ENCODE data around the gene FAM174A. TPM values are rescaled to one million over a fixed set of nuclear protein-coding genes. Genes with fewer than 3 reads are reported as not detected.

The FAM174A gene
- total RNA-seq (10 to 100 TPM in 1 of 2 experiments, 1 to 10 TPM in 1; 8.9 to 10.4 TPM), polyA plus RNA-seq (8.5 TPM)

- Mint-ChIP-seq H3K4me1 (peaks cover 28 to 45% (median 42%) of the 10 kb centered on the region in 3 donors), H3K27me3 (no peaks in the 10 kb centered on the region), H3K9me3 (peaks cover 8 to 19% (median 16%) of the 10 kb centered on the region in 5 donors), H3K36me3 (peaks cover 6 to 15% (median 12%) of the 10 kb centered on the region in 3 donors), H3K27ac (peak within 1 kb of the TSS; percentile 89 to 100 (median 98)), H3K4me3 (peak within 1 kb of the TSS; percentile 85 to 100 (median 98))
- peaks cover 2% of the 10 kb centered on the region for H3K9me3 ChIP-seq (ENCODE audit: low read length)
- peak within 1 kb of the TSS; percentile 90 for H3K27ac ChIP-seq (ENCODE audit: low read depth, low read length)
- peak within 1 kb of the TSS; percentile 91 for H3K4me3 ChIP-seq (ENCODE audit: low read length)
- H3K4me1 ChIP-seq (ENCODE audit: insufficient read depth, low read length) = peaks cover 16% of the 10 kb centered on the region
- H3K36me3 ChIP-seq (ENCODE audit: insufficient read depth, low read length) = no peaks in the 10 kb centered on the region
- CTCF ChIA-PET = interaction anchor here (0.9 to 1.6 kb wide), 2 partner anchors 9 to 365 kb away, joined by 3 to 7 read pairs; no protein-coding TSS in a partner anchor
- H3K27me3 ChIP-seq (ENCODE audit: insufficient read depth, low read length, poor library complexity, severe bottlenecking) = no peaks in the 10 kb centered on the region
- peak; percentile 89 to 97 (median 94) for DNase-seq
- POLR2A ChIA-PET = interaction anchor here (1.4 to 1.5 kb wide), 2 partner anchors 367 to 369 kb away, joined by 5 to 9 read pairs; partner anchors contain the start of gene ST8SIA4
Observed at GRCh38 chr5:100535060-100536005, at the start of gene FAM174A. Gene FAM174A, plus strand, starts transcription at chr5:100535374. Its CDS starts 157 bp downstream, at chr5:100535531.

DNA sequence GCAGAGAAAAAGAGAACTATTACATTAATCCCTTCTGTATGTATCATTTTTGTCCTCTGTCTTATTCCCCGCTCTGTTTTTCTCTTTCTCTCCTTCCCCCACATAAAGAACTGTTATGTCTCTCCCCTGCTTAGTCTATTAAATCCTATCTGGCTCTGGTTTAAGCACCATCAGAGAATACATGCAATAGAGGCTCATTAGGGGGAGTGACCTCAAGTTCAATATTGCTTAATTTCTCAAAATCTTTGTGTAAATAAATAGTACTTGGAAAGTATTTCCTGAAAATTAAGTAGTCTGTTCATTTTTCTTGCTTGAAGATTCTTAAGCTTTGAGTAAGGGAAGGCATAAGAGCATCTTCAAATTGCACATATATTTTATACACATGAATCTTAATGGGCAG, 41.2 kb upstream of the FAM174A start:
- no peak overlapping the region for H3K27ac Mint-ChIP-seq
- CTCF ChIA-PET = no interaction called here
- peaks cover 0 to 5% (median 3%) of the 10 kb centered on the region in 5 donors for H3K9me3 Mint-ChIP-seq

GRCh38 chr5:100496296-100496695, 38.9 kb upstream of the FAM174A start:
- H3K9me3 Mint-ChIP-seq = no peaks in the 10 kb centered on the region
- no peaks in the 10 kb centered on the region for H3K4me1 ChIP-seq (ENCODE audit: insufficient read depth, low read length)
- no peaks in the 10 kb centered on the region for H3K27me3 ChIP-seq (ENCODE audit: insufficient read depth, low read length, poor library complexity, severe bottlenecking)
- no peaks in the 10 kb centered on the region for H3K36me3 ChIP-seq (ENCODE audit: insufficient read depth, low read length)
- H3K27me3 Mint-ChIP-seq = peaks cover 0 to 2% of the 10 kb centered on the region in 2 donors
- no peak for DNase-seq
- H3K9me3 ChIP-seq (ENCODE audit: low read length) = no peaks in the 10 kb centered on the region
- no peak overlapping the region for H3K4me3 Mint-ChIP-seq
- no peak overlapping the region for H3K27ac ChIP-seq (ENCODE audit: low read depth, low read length)
- H3K36me3 Mint-ChIP-seq = no peaks in the 10 kb centered on the region
- ChIA-PET POLR2A (no interaction called here), CTCF (no interaction called here)
- no peak overlapping the region for H3K27ac Mint-ChIP-seq
- no peaks in the 10 kb centered on the region for H3K4me1 Mint-ChIP-seq
- no peak overlapping the region for H3K4me3 ChIP-seq (ENCODE audit: low read length)

More for the DNA sequence above, 41.2 kb upstream of the FAM174A start:
- H3K4me1 ChIP-seq (ENCODE audit: insufficient read depth, low read length) = no peaks in the 10 kb centered on the region
- no peak overlapping the region for H3K4me3 ChIP-seq (ENCODE audit: low read length)
- H3K4me1 Mint-ChIP-seq = no peaks in the 10 kb centered on the region
- no peak overlapping the region for H3K27ac ChIP-seq (ENCODE audit: low read depth, low read length)
- POLR2A ChIA-PET = no interaction called here
- peaks cover 0 to 6% of the 10 kb centered on the region in 2 donors for H3K27me3 Mint-ChIP-seq
- H3K27me3 ChIP-seq (ENCODE audit: insufficient read depth, low read length, poor library complexity, severe bottlenecking) = no peaks in the 10 kb centered on the region
- H3K9me3 ChIP-seq (ENCODE audit: low read length) = no peaks in the 10 kb centered on the region
- DNase-seq = no peak
- H3K4me3 Mint-ChIP-seq = no peak overlapping the region
- H3K36me3 ChIP-seq (ENCODE audit: insufficient read depth, low read length) = no peaks in the 10 kb centered on the region
- peaks cover 0 to 5% (median 0%) of the 10 kb centered on the region in 3 donors for H3K36me3 Mint-ChIP-seq

GRCh38 chr5:100502684-100503083, 32.5 kb upstream of the FAM174A start:
- no peak overlapping the region for H3K27ac ChIP-seq (ENCODE audit: low read depth, low read length)
- ChIA-PET CTCF (no interaction called here), POLR2A (no interaction called here)
- no peaks in the 10 kb centered on the region for H3K9me3 ChIP-seq (ENCODE audit: low read length)
- Mint-ChIP-seq H3K27ac (no peak overlapping the region), H3K4me3 (no peak overlapping the region), H3K27me3 (peaks cover 0 to 4% of the 10 kb centered on the region in 2 donors), H3K36me3 (no peaks in the 10 kb centered on the region), H3K4me1 (no peaks in the 10 kb centered on the region), H3K9me3 (no peaks in the 10 kb centered on the region)
- no peak for DNase-seq
- H3K27me3 ChIP-seq (ENCODE audit: insufficient read depth, low read length, poor library complexity, severe bottlenecking) = no peaks in the 10 kb centered on the region
- no peaks in the 10 kb centered on the region for H3K36me3 ChIP-seq (ENCODE audit: insufficient read depth, low read length)
- no peak overlapping the region for H3K4me3 ChIP-seq (ENCODE audit: low read length)
- no peaks in the 10 kb centered on the region for H3K4me1 ChIP-seq (ENCODE audit: insufficient read depth, low read length)

- no peak overlapping the region for H3K27ac ChIP-seq (ENCODE audit: low read depth, low read length)
- DNase-seq = no peak
- CTCF ChIA-PET = no interaction called here
- Mint-ChIP-seq H3K4me3 (no peak overlapping the region), H3K27ac (no peak overlapping the region), H3K4me1 (no peaks in the 10 kb centered on the region), H3K36me3 (no peaks in the 10 kb centered on the region), H3K27me3 (peaks cover 0 to 4% of the 10 kb centered on the region in 2 donors), H3K9me3 (no peaks in the 10 kb centered on the region)
- no peaks in the 10 kb centered on the region for H3K27me3 ChIP-seq (ENCODE audit: insufficient read depth, low read length, poor library complexity, severe bottlenecking)
- H3K36me3 ChIP-seq (ENCODE audit: insufficient read depth, low read length) = no peaks in the 10 kb centered on the region
- no peaks in the 10 kb centered on the region for H3K4me1 ChIP-seq (ENCODE audit: insufficient read depth, low read length)
- H3K9me3 ChIP-seq (ENCODE audit: low read length) = no peaks in the 10 kb centered on the region
- no peak overlapping the region for H3K4me3 ChIP-seq (ENCODE audit: low read length)
- POLR2A ChIA-PET = no interaction called here
Observed at GRCh38 chr5:100505984-100506670, 29.0 kb upstream of the FAM174A start.

DNA sequence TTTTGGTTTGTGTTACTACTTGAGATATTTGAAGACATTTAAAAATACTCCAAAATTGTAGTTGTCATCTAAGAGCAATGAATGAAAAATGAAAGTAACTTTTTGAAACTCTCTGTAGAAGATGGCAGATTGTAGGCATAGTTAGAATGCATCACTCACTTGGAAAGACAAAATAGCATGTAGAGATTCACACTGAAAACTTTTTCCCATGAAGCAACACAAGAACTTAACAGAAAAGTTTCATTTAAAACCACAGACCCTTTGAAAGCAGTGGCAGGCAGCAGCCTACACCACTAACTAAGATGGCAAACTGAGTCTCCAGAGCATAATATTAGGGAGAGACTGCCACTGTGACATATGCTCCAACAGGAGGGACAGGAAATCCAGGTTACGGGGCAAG, 18.9 kb upstream of the FAM174A start:
- peaks cover 11 to 35% (median 25%) of the 10 kb centered on the region in 5 donors for H3K9me3 Mint-ChIP-seq
- CTCF ChIA-PET = no interaction called here
- no peaks in the 10 kb centered on the region for H3K36me3 ChIP-seq (ENCODE audit: insufficient read depth, low read length)
- H3K9me3 ChIP-seq (ENCODE audit: low read length) = no peaks in the 10 kb centered on the region
- peaks cover 0 to 32% (median 0%) of the 10 kb centered on the region in 3 donors for H3K36me3 Mint-ChIP-seq
- H3K4me1 Mint-ChIP-seq = peaks cover 4 to 6% (median 5%) of the 10 kb centered on the region in 3 donors
- peaks cover 5 to 24% of the 10 kb centered on the region in 2 donors for H3K27me3 Mint-ChIP-seq
- H3K27ac Mint-ChIP-seq = no peak overlapping the region
- no peak overlapping the region for H3K4me3 ChIP-seq (ENCODE audit: low read length)
- POLR2A ChIA-PET = no interaction called here
- peak overlapping the region in 1 of 7 donors; percentile 43 for H3K4me3 Mint-ChIP-seq
- H3K27me3 ChIP-seq (ENCODE audit: insufficient read depth, low read length, poor library complexity, severe bottlenecking) = no peaks in the 10 kb centered on the region
- no peak for DNase-seq
- no peaks in the 10 kb centered on the region for H3K4me1 ChIP-seq (ENCODE audit: insufficient read depth, low read length)
- H3K27ac ChIP-seq (ENCODE audit: low read depth, low read length) = no peak overlapping the region

DNA sequence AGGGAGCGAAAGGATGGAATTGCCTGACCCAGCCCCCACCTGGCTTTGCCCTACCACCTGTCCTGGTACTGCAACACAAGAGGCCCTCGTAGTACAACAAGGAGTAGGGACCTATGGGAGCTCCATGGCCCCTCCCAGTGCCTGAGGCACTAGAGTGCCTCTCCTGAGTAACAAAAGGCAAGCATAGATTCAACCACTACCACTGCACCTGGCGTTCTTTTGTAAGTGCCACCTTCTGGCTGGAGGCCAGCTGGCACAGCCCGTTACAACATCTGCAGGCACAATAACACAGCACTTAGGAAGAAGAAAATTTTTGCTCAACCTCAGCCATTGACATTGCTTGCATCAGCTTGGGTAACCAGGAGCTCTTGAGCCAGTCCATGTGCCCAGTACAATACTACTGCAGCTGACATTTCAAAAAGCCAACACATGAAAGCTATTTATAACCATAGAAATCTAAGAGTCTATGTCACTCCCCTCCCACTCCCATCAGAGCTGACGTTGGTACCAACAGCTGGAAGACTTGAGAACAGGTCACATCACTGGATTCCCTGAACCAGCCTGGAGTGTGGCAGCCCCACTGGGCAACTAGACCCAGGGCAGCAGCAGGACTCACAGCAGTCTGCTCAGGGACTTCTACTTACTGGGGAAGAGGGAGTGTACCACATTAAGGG, 17.7 kb upstream of the FAM174A start:
- Histone ChIP-seq H3K9me3 (ENCODE audit: low read length) (no peaks in the 10 kb centered on the region), H3K27ac (ENCODE audit: low read depth, low read length) (no peak overlapping the region), H3K4me1 (ENCODE audit: insufficient read depth, low read length) (no peaks in the 10 kb centered on the region), H3K27me3 (ENCODE audit: insufficient read depth, low read length, poor library complexity, severe bottlenecking) (no peaks in the 10 kb centered on the region), H3K36me3 (ENCODE audit: insufficient read depth, low read length) (no peaks in the 10 kb centered on the region), H3K4me3 (ENCODE audit: low read length) (no peak overlapping the region)
- ChIA-PET POLR2A (no interaction called here), CTCF (no interaction called here)
- Mint-ChIP-seq H3K27me3 (peaks cover 7 to 34% of the 10 kb centered on the region in 2 donors), H3K9me3 (peaks cover 11 to 35% (median 25%) of the 10 kb centered on the region in 5 donors), H3K4me3 (no peak overlapping the region), H3K4me1 (peaks cover 4 to 6% (median 5%) of the 10 kb centered on the region in 3 donors), H3K27ac (peak overlapping the region in 1 of 8 donors; percentile 82), H3K36me3 (peaks cover 0 to 35% (median 0%) of the 10 kb centered on the region in 3 donors)
- peak in 1 of 5 donors; percentile 30 for DNase-seq
